GM18502 (cell line): Measurements from ENCODE around the gene HDX.
"Not testable (repeated sequence)": the region's sequence is repeated elsewhere in the genome, so short reads cannot be mapped to it uniquely, and the experiment has no call there.

Experiments
- ATAC-seq: cut with Tn5 transposase; IDR thresholded peaks from one replicate; pipeline ENCODE4 v1.9.1; 2021; ENCODE audit warnings: mild to moderate bottlenecking; ENCODE audit not compliant: unreplicated experiment, poor library complexity

HDX gene

GRCh38 chrX:84501798-84502628, at the start of gene HDX:
Gene HDX (minus strand): TSS chrX:84502453. CDS start chrX:84475397, 27,056 bp downstream.
- ATAC-seq = peak; percentile 94

DNA sequence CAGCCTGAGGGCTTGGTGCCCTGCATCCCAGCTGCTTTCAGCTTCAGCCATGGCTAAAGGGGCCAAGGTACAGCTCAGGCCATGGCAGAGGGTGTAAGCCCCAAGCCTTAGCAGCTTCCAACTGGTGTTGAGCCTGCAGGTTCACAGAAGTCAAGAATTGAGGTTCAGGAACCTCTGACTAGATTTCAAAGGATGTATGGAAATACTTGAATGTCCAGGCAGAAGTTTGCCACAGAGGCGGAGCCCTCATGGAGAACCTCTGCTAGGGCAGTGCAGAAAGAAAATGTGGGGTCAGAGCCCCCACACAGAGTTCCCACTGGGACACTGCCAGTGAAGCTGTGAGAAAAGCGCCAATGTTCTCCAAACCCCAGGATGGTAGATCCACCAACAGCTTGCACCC, 39.1 kb upstream of the HDX start:
- not testable (repeated sequence) for ATAC-seq

GRCh38 chrX:84537627-84538026, 35.4 kb upstream of the HDX start:
- ATAC-seq = not testable (repeated sequence)

GRCh38 chrX:84488426-84488825, 13.8 kb downstream of the HDX start:
- ATAC-seq = no peak

- ATAC-seq = peak; percentile 100
Measured at GRCh38 chrX:84487365-84488353, 14.6 kb downstream of the HDX start.

GRCh38 chrX:84479086-84479485, 23.2 kb downstream of the HDX start:
- ATAC-seq = no peak

DNA sequence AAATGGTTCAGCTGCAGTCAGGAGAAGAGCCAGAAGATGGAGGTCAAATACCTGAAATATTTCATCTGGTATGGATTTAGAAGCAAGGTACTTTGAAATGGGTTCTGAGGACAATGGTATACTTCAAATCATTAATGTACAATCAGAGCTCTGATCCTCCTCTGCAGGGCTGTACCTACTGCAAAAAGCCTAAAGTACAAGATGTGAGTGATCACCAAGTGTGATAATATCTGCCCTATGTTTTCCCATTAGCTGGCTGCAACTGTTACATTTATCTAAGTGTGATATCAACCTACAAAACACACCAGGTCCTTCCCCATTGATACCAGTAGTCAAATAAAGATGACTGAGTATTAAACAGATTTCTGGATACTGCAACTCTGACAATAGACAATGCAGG, 25.1 kb downstream of the HDX start:
- no peak for ATAC-seq

DNA sequence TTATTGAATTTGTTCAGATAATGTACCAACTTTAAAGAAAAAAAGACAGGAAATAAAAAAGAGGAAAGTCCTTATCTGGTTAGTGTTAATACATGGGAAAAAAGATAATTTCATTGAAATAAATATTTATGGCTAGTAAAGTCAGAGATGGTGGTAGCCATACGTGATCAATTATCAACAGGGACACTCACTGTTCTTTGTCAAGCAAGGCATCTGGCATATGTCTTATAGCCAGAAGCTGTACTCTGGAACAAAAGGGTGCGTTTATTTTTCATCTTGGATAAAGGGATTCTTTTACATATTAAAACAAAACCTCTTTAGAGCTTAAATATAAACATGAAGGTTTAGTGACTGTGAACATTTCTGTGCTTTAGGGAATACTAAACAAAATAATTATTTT, 26.7 kb downstream of the HDX start:
- no peak for ATAC-seq

DNA sequence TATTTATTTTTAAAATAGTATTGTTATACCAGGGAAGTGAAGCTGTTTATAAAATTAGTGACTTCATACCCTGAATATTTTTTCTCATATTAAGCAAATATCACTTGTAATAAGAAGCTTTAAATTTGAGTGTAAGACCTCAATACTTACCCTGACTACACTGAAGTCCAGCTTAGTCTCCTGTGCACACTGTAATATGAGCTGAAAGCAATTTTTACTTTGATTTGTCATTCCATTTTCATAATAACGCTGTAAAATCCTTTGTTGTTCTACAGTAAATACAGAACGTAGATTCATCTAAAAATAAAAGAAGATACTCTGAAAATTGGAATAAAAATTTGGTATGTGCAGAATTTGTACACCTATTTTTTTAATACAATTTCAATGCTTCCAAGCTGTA, 27.2 kb downstream of the HDX start:
- ATAC-seq = no peak

GRCh38 chrX:84469226-84469625, 33.0 kb downstream of the HDX start:
- ATAC-seq = no peak

DNA sequence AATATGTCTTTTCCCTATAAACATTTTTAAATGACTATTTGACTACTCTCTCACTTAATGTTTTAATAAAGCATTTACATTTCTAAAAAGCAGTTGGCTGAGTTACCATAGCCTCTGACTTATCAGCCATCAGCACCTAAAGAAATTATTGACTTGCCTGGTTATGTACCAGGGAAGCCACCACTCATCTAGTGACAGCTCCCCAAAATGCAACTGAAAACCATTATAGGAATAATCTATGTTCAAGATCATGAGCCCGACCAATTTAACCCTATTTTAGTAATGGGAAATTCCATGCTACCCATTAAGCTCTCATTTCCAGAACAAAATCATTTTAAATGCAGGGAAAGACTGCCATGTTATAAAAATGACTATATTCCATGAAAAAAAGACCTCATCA, 34.4 kb downstream of the HDX start:
- no peak for ATAC-seq

DNA sequence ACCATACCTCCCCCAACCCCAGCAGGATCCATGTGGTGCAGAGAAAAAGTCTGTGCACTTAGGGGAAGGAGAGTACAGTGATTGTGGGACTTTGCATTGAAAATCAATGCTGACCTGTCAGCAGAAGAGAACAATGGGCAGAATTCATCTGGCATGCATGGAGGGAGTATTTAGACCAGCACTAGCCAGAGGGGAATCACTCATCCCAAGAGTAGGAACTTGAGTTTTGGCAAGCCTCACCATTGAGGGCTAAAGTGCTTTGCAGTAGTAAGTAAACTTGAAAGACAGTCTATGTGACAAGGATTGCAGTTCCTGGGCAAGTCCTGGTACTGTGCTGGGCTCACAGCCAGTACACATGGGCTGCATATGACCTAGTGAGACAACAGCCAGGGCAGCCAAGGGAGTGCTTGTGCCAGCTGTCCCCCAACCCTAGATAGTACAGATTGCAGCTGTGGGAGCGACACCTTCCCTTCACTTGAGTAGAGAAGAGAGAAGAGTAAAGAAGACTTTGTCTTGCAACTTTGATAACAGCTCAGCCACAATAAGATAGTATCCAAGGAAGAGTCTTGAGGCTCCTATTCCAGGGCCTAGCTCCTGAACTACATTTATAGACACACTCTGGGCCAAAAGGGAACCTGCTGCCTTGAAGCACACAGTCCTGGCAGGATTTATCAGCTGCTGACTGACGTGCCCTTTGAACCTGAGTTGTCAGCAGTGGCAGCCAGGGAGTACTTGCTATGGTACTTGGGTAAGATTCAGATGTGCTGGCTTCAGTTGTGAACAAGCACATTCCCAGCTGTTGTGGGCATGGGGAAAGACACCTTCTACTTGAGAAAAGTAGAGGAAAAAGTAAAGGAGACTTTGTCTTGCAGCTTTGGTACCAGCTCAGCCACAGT, 48.7 kb downstream of the HDX start:
- ATAC-seq = no peak

- no peak for ATAC-seq
Measured at GRCh38 chrX:84441143-84441542, 61.1 kb downstream of the HDX start.

DNA sequence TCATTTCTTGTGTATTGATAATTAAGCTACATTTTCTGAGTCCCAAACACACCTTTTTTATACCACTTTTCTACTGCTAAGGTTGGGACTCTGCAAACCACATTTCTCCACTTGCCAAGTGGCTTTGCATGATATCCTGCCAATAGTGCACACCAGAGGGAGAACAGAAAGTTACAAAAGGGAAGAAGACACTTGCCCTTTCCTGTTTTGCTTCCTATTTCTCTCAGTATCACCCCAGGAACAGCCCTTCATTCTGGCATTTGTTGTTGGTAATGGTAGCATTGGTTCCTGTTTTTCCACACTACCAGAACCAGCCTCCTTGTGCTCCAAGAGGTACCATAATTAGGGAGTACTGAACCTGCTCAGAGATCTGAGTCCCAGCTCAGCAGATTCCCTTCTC, 87.1 kb downstream of the HDX start:
- ATAC-seq = no peak

GRCh38 chrX:84363663-84364062, 138.6 kb downstream of the HDX start:
- ATAC-seq = peak; percentile 73

DNA sequence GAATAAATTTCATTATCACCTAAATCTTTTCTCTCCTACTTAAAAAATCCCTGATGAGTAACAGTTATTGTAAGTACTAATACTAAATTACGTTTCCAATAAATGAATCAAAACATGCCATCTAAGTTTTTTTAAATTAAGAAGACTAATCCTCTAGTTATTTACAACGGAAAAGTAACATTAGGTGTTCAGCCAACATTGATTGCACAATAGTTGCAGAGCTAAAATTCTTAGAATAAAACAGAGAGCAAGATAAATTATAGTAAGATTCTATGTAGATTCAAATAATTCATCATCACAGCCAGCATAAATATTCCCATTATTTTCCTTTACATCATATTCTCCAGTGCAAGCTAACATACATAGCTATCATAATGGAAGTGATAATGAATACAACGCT, 139.2 kb downstream of the HDX start:
- ATAC-seq = no peak

- no peak for ATAC-seq
Measured at GRCh38 chrX:84362184-84362838, 139.9 kb downstream of the HDX start.

DNA sequence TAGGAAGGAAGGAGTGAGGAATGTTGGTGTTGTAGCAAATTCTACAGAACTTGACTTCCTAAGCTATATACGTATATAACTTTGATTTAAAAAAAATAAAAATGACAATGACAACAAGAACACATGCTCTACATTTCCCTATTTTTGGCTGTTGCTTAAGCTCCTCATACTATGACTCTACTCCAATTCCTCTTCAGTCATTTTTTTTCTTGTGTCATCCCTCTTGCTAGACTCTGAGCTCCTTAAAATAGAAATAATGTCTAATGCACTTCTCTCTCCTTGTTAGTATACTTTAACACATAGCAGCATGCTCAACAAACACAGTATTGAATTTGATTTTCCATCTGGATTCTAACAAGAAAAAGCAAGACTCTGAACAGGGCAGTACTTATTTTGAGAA, 144.0 kb downstream of the HDX start:
- ATAC-seq = no peak

- no peak for ATAC-seq
Measured at GRCh38 chrX:84357296-84357695, 145.0 kb downstream of the HDX start.

DNA sequence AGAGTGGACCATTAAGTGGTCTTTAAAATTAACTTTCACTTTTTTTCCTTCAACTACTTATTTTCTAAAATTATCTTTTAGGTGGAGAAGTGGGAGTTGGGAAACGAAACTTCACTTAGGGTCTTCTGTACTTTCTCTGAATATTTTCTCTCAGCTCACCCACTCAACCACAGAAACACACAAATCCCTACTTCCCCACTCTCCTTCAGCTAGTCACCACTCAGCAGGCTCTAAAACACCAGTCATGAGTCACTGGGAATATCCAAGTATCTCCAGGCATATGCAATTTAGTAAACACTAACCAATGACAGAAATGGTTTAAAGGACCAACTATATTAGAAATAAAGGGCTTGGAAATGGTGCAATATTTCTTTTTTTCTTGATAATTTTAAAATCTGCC, 161.3 kb downstream of the HDX start:
- ATAC-seq = no peak
